ENCODE results near the gene OR6S1.

The OR6S1 gene

DNA sequence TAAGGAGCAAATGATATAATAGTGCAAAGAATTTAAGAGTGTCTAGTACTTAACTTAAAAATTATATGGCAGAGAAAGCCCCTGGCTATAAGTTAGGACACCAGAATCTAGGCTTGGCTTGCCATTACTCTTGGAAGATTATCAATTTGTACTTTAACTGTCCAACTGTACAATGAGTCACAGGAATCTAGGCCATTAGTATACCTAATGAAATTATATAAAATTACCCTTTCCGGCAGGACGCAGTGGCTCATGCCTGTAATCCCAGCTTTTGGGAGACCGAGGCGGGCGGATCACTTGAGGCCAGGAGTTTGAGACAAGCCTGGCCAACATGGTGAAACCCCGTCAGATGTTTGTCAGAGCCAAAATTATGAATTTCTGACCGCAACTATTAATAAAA lies 691 bp upstream of the OR6S1 start:
- H3K4me3 ChIP-seq (ENCODE audit: low read depth, low read length) = no peak overlapping the region
- no peak for TF ChIP-seq CTCF (IDR thresholded peaks at IDR 0.05; ENCODE audit: borderline replicate concordance, insufficient read depth, low read depth, low read length)

- TF ChIP-seq CTCF (IDR thresholded peaks at IDR 0.05; ENCODE audit: borderline replicate concordance, insufficient read depth, low read depth, low read length) = no peak
- H3K4me3 ChIP-seq (ENCODE audit: low read depth, low read length) = peak overlapping the region; percentile 57
Observed at GRCh38 chr14:20632831-20633691, 8.4 kb downstream of the OR6S1 start.

GRCh38 chr14:20632448-20632830 lies 9.1 kb downstream of the OR6S1 start:
- TF ChIP-seq CTCF (IDR thresholded peaks at IDR 0.05; ENCODE audit: borderline replicate concordance, insufficient read depth, low read depth, low read length) = no peak
- H3K4me3 ChIP-seq (ENCODE audit: low read depth, low read length) = peak overlapping the region; percentile 57

GRCh38 chr14:20631880-20632389 lies 9.6 kb downstream of the OR6S1 start:
- TF ChIP-seq CTCF (IDR thresholded peaks at IDR 0.05; ENCODE audit: borderline replicate concordance, insufficient read depth, low read depth, low read length) = no peak
- H3K4me3 ChIP-seq (ENCODE audit: low read depth, low read length) = peak overlapping the region; percentile 57

DNA sequence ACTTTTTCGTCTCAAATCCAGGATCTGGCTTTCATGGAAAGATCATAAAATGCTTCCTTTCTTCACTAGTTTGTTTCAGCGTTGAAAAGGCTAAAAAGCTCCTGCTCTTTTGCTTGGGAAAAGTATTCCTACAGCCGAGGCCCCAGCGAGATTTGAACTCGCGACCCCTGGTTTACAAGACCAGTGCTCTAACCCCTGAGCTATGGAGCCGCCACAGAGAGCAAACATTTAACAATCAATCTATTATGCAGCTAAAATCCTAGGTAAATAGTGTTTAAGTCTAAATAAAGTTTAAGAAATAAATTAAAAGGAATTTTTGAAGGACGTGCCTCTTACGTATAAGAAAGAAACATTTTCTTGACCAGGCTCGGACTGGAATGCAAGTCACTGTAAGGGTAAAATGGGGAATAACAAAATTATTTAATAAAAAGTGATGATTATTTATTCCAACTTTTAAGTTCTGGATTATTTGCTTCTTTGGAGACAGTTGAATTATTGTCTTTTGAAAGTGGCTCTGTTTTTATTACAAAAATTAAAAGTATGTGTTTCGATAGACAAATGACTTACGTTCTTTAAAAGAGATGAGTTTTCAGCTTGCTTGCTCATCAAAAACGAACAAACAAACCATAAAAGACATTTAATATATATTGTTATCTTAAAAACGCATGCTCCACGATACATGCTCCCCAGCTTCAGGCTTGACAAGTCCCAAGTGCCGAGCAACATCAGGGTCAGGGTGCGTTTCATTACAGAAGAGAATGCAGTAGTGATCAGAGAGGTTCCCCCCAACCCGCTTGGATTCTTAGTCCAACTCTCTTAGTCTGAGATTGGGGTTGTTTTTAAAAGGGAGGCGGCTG lies 10.2 kb downstream of the OR6S1 start:
- peak overlapping the region; percentile 57 for H3K4me3 ChIP-seq (ENCODE audit: low read depth, low read length)
- TF ChIP-seq CTCF (IDR thresholded peaks at IDR 0.05; ENCODE audit: borderline replicate concordance, insufficient read depth, low read depth, low read length) = no peak

- TF ChIP-seq CTCF (IDR thresholded peaks at IDR 0.05; ENCODE audit: borderline replicate concordance, insufficient read depth, low read depth, low read length) = no peak
Observed at GRCh38 chr14:20630340-20631022, 11.0 kb downstream of the OR6S1 start.

More at GRCh38 chr14:20630340-20631022, 11.0 kb downstream of the OR6S1 start:
- peak overlapping the region; percentile 45 for H3K4me3 ChIP-seq (ENCODE audit: low read depth, low read length)

Measured in GM12875 (cell line).